Heart right ventricle (tissue), 16 donors: Measurements from ENCODE around the gene CELA2A. TPM values are rescaled to one million over a fixed set of nuclear protein-coding genes. Genes with fewer than 3 reads are reported as not detected.
"Not testable (repeated sequence)": the region's sequence is repeated elsewhere in the genome, so short reads cannot be mapped to it uniquely, and the experiment has no call there.

Source experiments
- ATAC-seq, 8 donors: fragments of 200-7000 bp; cut with Tn5 transposase; one replicate each; pipeline ENCODE4 v1.9.1; 2020; ENCODE audit warnings: mild to moderate bottlenecking in 8 of 8, moderate library complexity in 8 of 8, moderate number of reproducible peaks in 1 of 8
- DNase-seq, 2 donors: peaks; one replicate each; pipeline ENCODE4 v3.0.0-alpha.2; 2020
- H3K27ac ChIP-seq, 10 donors: fragments of 200-600 bp; sonication (generic) in 2 of 10; one replicate each; pipeline versions ENCODE4 v1.5.0 to v1.8.0; 2020 to 2022; ENCODE audit warnings: mild to moderate bottlenecking in 3 of 10
- H3K27me3 ChIP-seq, 7 donors: fragments of 200-600 bp; one replicate each; pipeline ENCODE4 v1.8.0; 2021 to 2022; ENCODE audit warnings: mild to moderate bottlenecking in 2 of 7
- H3K36me3 ChIP-seq, 9 donors: fragments of 200-600 bp; sonication (generic) in 1 of 9; one replicate each; pipeline versions ENCODE4 v1.5.0 to v1.8.0; 2020 to 2022; ENCODE audit warnings: mild to moderate bottlenecking in 2 of 9
- H3K4me1 ChIP-seq, 9 donors: fragments of 200-600 bp; sonication (generic) in 1 of 9; one replicate each; pipeline versions ENCODE4 v1.5.0 to v1.8.0; 2020 to 2022; ENCODE audit warnings: mild to moderate bottlenecking in 4 of 9
- H3K4me3 ChIP-seq, 10 donors: fragments of 200-600 bp; sonication (generic) in 2 of 10; one replicate each; pipeline versions ENCODE4 v1.5.0 to v1.8.0; 2020 to 2022; ENCODE audit warnings: mild to moderate bottlenecking in 7 of 10, moderate library complexity in 2 of 10
- H3K9me3 ChIP-seq, 11 donors: fragments of 200-600 bp in 10 of 11; sonication (generic) in 2 of 11; one replicate each; pipeline versions ENCODE4 v1.5.0 to v1.8.0; 2013 to 2022; ENCODE audit warnings: mild to moderate bottlenecking in 2 of 11, control low read depth in 1 of 11, moderate library complexity in 1 of 11
- WGBS, 2 donors: extraction: QIAGEN DNeasy Blood & Tissue Kit; methylation state at CpG; one replicate each; pipeline ENCODE4 v1.1.7; 2013; ENCODE audit warnings: inconsistent platforms in 1 of 2; 5-methylcytosine and 5-hydroxymethylcytosine counted together
- intact Hi-C, 10 donors: fragments of 100-400 bp; cut with DNase I; formaldehyde crosslinking; loops; one replicate each; pipeline versions ENCODE4 v1.11.1 to v1.14.2; 2022
- polyA plus RNA-seq, 2 donors: library from polyadenylated mRNA; stranded (reverse); fragments of 200-250 nt; gene quantifications; one replicate each; pipeline ENCODE4 v1.2.3, GENCODE V29; 2013
- total RNA-seq, 10 donors: library from RNA; stranded (reverse); fragmentation: NEBNext Ultra II Directional in 3 of 10; extraction: Animal tissue kit (Norgen Biotek cat#: 25700) in 3 of 10; gene quantifications; one replicate each; pipeline versions ENCODE4 v1.2.1 to v1.2.4, GENCODE V29; 2021 to 2023
- TF ChIP-seq, protein P1 (sequence below), 9 donors: fragments of 200-600 bp; sonication (generic) in 2 of 9; IDR thresholded peaks; one replicate each; pipeline versions ENCODE4 v1.5.0 to v1.8.0; 2021 to 2022; ENCODE audit warnings: antibody characterized with exemption in 9 of 9, mild to moderate bottlenecking in 5 of 9, moderate library complexity in 1 of 9
- donor health status: Arrhythmogenic right ventricular cardiomyopathy.
- donor health status: ischemic (EF 13 %, LVEDD 7.1; RV severe dilation, severe dysfunction).
- donor health status: healthy with polysubstance abuse.
- donor health status: DM: no; HTN: yes; CAD: no.
- donor health status: DM: no; HTN: no; CAD: no.
- donor health status: ischemic (EF 25% LVEDD 6.9; RV normal size, moderate dysfunction).
- donor health status: ischemic (EF 25% LVEDD 5.7; RV mildly dilated, moderate dysfunction).
- donor health status: healthy.
- donor health status: DM: yes; HTN: yes; CAD: no.
- donor health status: Ischemic cardiomyopathy.
- donor health status: ischemic (EF 35%, LVEDD 5.7; RV mildly dilated, moderate dysfunction).
- donor health status: nonischemic (EF 11% LVEDD 7.7; RV severe dilation, severe dysfunction).
- donor health status: DM: yes; HTN: yes; CAD: no.
- donor health status: PGD.
- donor health status: ischemic (EF 29% LVEDD 5.4; RV normal size, mild dysfunction).
- donor health status: nonischemic (EF 23%, LVEDD 6.1; RV moderate dilation, normal function).

The CELA2A gene
- total and polyA plus RNA-seq, 12 donors = 0.09 to 1.6 (median 1.1) TPM; not detected in 4

- peaks cover 0 to 10% (median 0%) of the 10 kb centered on the region in 11 donors for H3K9me3 ChIP-seq
- no peak for ATAC-seq
- DNase-seq = no peak
Observed at GRCh38 chr1:15454256-15454655, 2.3 kb upstream of the CELA2A start.

DNA sequence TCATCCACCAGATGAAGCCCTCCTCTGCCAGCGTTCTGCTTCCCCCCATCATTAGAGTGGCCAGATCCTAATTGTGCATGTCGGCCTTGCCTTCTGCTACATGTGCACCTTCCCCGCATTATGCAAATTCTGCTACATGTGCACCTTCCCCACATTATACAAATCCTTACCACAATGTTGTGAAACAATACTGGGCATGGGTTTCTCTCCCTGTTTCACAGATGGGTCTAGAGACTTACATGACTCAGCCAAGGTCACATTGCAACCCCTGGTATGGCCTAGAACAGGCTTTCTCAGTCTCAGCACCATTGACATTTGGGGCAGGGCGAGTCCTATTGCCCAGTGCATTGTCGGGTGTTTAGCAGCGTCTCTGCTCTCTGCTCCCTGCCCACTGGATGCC lies 1.0 kb upstream of the CELA2A start:
- H3K4me3 ChIP-seq = no peak overlapping the region
- WGBS, 2 donors = 78 to 88% methylated on average over 5 to 6 of the region's 6 CpGs
- H3K27ac ChIP-seq = no peak overlapping the region
- DNase-seq = no peak
- H3K4me1 ChIP-seq = peaks cover 0 to 4% (median 0%) of the 10 kb centered on the region in 9 donors
- TF ChIP-seq, protein P1, sequence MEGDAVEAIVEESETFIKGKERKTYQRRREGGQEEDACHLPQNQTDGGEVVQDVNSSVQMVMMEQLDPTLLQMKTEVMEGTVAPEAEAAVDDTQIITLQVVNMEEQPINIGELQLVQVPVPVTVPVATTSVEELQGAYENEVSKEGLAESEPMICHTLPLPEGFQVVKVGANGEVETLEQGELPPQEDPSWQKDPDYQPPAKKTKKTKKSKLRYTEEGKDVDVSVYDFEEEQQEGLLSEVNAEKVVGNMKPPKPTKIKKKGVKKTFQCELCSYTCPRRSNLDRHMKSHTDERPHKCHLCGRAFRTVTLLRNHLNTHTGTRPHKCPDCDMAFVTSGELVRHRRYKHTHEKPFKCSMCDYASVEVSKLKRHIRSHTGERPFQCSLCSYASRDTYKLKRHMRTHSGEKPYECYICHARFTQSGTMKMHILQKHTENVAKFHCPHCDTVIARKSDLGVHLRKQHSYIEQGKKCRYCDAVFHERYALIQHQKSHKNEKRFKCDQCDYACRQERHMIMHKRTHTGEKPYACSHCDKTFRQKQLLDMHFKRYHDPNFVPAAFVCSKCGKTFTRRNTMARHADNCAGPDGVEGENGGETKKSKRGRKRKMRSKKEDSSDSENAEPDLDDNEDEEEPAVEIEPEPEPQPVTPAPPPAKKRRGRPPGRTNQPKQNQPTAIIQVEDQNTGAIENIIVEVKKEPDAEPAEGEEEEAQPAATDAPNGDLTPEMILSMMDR (IDR thresholded peaks at IDR 0.05) = no peak
- peaks cover 0 to 9% (median 0%) of the 10 kb centered on the region in 11 donors for H3K9me3 ChIP-seq
- intact Hi-C loops = no loop called here
- no peaks in the 10 kb centered on the region for H3K36me3 ChIP-seq
- no peaks in the 10 kb centered on the region for H3K27me3 ChIP-seq
- ATAC-seq = no peak

More at GRCh38 chr1:15454256-15454655, 2.3 kb upstream of the CELA2A start:
- H3K4me3 ChIP-seq = no peak overlapping the region
- no peaks in the 10 kb centered on the region for H3K4me1 ChIP-seq
- no peaks in the 10 kb centered on the region for H3K27me3 ChIP-seq
- no peak overlapping the region for H3K27ac ChIP-seq
- 69 to 74% methylated on average over 3 of the region's 3 CpGs for WGBS, 2 donors
- TF ChIP-seq, protein P1 (IDR thresholded peaks at IDR 0.05) = no peak
- intact Hi-C loops = no loop called here
- H3K36me3 ChIP-seq = no peaks in the 10 kb centered on the region

DNA sequence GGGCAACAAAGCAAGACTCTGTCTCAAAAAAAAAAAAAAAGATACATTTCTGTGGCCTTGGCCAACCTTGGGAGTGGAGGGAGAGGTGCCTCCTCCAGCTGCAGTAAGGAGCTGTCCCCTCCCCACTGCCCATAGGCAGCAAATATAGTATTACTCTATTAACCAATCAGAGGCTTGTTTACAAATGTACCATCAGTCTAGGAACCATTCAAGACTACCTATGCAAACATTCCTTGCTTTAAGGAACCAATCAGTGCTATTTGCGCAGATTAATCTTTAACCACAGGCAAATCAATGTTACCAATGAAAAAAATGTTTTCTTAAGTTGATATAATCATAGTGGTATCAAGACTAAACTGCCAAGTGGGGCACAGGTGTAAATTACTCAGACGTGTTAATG lies 1.1 kb downstream of the CELA2A start:
- intact Hi-C loops = no loop called here
- peaks cover 0 to 4% (median 0%) of the 10 kb centered on the region in 9 donors for H3K4me1 ChIP-seq
- H3K27ac ChIP-seq = no peak overlapping the region
- H3K36me3 ChIP-seq = no peaks in the 10 kb centered on the region
- ATAC-seq = no peak
- WGBS, 2 donors = 87 to 90% methylated on average over 2 of the region's 2 CpGs
- DNase-seq = no peak
- no peaks in the 10 kb centered on the region for H3K27me3 ChIP-seq
- no peaks in the 10 kb centered on the region for H3K9me3 ChIP-seq
- TF ChIP-seq, protein P1 (IDR thresholded peaks at IDR 0.05) = no peak
- no peak overlapping the region for H3K4me3 ChIP-seq

DNA sequence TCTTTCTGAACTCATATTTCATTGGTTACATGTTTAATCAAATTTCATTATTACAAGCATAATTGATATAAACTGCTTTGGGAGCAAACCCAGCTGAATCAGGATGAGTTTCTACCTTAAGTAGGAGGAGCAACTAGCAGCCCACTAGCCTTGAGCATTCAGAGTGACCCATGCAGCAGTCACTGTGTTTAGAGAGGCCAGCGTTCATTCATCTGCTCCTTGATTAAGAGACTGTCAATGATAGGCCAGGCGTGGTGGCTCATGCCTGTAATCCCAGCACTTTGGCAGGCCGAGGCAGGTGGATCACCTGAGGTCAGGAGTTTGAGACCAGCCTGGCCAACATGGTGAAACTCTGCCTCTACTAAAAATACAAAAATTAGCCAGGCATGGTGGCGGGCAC lies 1.9 kb downstream of the CELA2A start:
- H3K27me3 ChIP-seq, ATAC-seq, H3K4me3 ChIP-seq, H3K36me3 ChIP-seq, H3K9me3 ChIP-seq, H3K27ac ChIP-seq, intact Hi-C loops, DNase-seq, H3K4me1 ChIP-seq: not testable (repeated sequence)
- 79 to 82% methylated on average over 4 of the region's 4 CpGs for WGBS, 2 donors

DNA sequence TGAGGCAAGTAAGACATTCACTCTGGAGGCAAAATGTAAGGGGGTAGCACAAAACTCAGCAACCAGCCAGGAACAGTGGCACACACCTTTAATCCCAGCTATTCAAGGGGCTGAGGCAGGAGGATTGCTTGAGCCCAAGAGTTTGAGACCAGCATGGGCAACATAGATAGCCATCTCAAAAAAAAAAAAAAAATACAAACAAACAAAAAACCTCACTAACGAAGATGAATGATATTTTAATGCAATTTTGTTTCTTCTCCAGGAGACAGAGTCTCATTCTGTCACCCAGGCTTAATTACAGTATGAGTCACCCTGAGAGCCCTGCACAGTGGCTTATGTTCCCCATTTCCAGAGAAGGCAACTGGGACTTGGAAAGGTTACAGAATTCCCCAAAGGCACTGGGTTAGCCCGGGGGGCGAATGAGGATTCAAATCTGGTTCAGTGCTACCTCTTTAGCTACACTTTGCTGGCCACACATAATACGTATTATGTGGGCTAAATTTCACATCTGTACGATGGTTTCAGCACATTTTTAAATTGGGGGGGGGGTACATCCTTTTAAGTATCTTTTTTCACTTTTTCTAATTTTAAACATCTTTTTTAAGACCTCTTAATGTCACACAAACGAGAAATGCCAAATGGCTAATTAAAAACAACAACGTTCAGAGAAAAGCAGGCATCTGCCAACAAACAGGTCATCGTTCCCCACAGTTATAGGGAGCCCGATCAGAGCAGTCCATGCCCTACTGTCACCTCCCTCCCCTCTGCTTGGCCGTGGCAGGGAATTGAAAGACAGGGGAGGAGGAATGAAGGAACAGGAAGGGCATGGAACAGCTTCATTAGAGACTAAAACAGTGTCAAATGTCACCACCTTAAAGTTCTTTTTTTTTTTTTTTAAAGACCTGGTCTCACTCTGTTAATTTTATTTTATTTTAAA lies 3.5 kb downstream of the CELA2A start:
- intact Hi-C loops = no loop called here
- WGBS, 2 donors = 57 to 66% methylated on average over 10 of the region's 10 CpGs
- Histone ChIP-seq H3K4me1 (peaks cover 0 to 15% (median 0%) of the 10 kb centered on the region in 9 donors), H3K36me3 (no peaks in the 10 kb centered on the region), H3K27ac (no peak overlapping the region), H3K9me3 (no peaks in the 10 kb centered on the region), H3K4me3 (no peak overlapping the region), H3K27me3 (no peaks in the 10 kb centered on the region)
- TF ChIP-seq, protein P1 (IDR thresholded peaks at IDR 0.05) = no peak
- DNase-seq (no peak), ATAC-seq (no peak)
